GM06990 (cell line): ENCODE measurements around the gene ADH6.

ENCODE experiments used
- DNase-seq: peaks from one replicate; pipeline ENCODE4 v3.0.0-alpha.2; 2011; ENCODE audit not compliant: insufficient read length; ENCODE audit errors: extremely low read depth
- H3K27me3 ChIP-seq: replicated peaks from 2 replicates; pipeline ENCODE4 v1.6.0; 2011; ENCODE audit warnings: low read length; ENCODE audit not compliant: control insufficient read depth, insufficient read depth
- H3K36me3 ChIP-seq: 2 replicates; pipeline ENCODE4 v1.5.1; 2011; ENCODE audit warnings: low read length; ENCODE audit not compliant: control insufficient read depth, insufficient read depth
- H3K4me3 ChIP-seq: replicated peaks from 2 replicates; pipeline ENCODE4 v1.5.1; 2011; ENCODE audit warnings: low read depth, mild to moderate bottlenecking, control low read depth, low read length
- CTCF ChIP-seq: IDR thresholded peaks from 2 replicates; pipeline ENCODE4 v1.5.1; 2011; ENCODE audit warnings: low read length, control low read depth, mild to moderate bottlenecking, inconsistent platforms; ENCODE audit not compliant: insufficient read depth, poor library complexity, severe bottlenecking

The ADH6 gene

GRCh38 chr4:99185581-99185980 is 33.5 kb downstream of the ADH6 start:
- no peak for DNase-seq
- H3K4me3 ChIP-seq = no peak overlapping the region
- H3K27me3 ChIP-seq = no peaks in the 10 kb centered on the region
- H3K36me3 ChIP-seq = no peaks in the 10 kb centered on the region
- TF ChIP-seq CTCF = no peak

- TF ChIP-seq CTCF = no peak
- no peak for DNase-seq
- H3K36me3 ChIP-seq = no peaks in the 10 kb centered on the region
- no peaks in the 10 kb centered on the region for H3K27me3 ChIP-seq
- no peak overlapping the region for H3K4me3 ChIP-seq
Observed at GRCh38 chr4:99180382-99181070, 38.5 kb downstream of the ADH6 start.

- Histone ChIP-seq H3K4me3 (no peak overlapping the region), H3K36me3 (no peaks in the 10 kb centered on the region), H3K27me3 (no peaks in the 10 kb centered on the region)
- no peak for DNase-seq
- no peak for TF ChIP-seq CTCF
Observed at GRCh38 chr4:99179626-99180025, 39.4 kb downstream of the ADH6 start.

GRCh38 chr4:99179178-99179577 is 39.9 kb downstream of the ADH6 start:
- Histone ChIP-seq H3K36me3 (no peaks in the 10 kb centered on the region), H3K27me3 (no peaks in the 10 kb centered on the region), H3K4me3 (no peak overlapping the region)
- TF ChIP-seq CTCF = no peak
- DNase-seq = no peak

- no peaks in the 10 kb centered on the region for H3K36me3 ChIP-seq
- TF ChIP-seq CTCF = no peak
- DNase-seq = no peak
- H3K4me3 ChIP-seq = no peak overlapping the region
- H3K27me3 ChIP-seq = no peaks in the 10 kb centered on the region; the same call in 1 of the 2 replicates
Observed at GRCh38 chr4:99166544-99166943, 52.5 kb downstream of the ADH6 start.

GRCh38 chr4:99165978-99166377 is 53.1 kb downstream of the ADH6 start:
- TF ChIP-seq CTCF = no peak
- H3K36me3 ChIP-seq = no peaks in the 10 kb centered on the region
- no peak for DNase-seq
- H3K4me3 ChIP-seq = no peak overlapping the region
- no peaks in the 10 kb centered on the region; the same call in 1 of the 2 replicates for H3K27me3 ChIP-seq
